Activated CD8-positive, alpha-beta T cell treated with anti-CD3 and anti-CD28 coated beads, Interleukin-2, amount 10 ng/mL, durations not matched to agents 7 days and 5 days (primary cell): Measurements from ENCODE around the gene PTPN2. TPM values are rescaled to one million over a fixed set of nuclear protein-coding genes. Genes with fewer than 3 reads are reported as not detected.
"Not testable (repeated sequence)": the region's sequence is repeated elsewhere in the genome, so short reads cannot be mapped to it uniquely, and the experiment has no call there.

Experiments used
- ATAC-seq: fragments of 150-1000 bp; cut with Tn5 transposase; one replicate; pipeline ENCODE4 v1.10.0; 2021; ENCODE audit warnings: moderate library complexity
- CTCF ChIA-PET: fragments of 350-600 bp; sonication (Branson Sonifier 250); formaldehyde crosslinking; loops from one replicate; lab custom pipeline; 2021; ENCODE audit warnings: antibody characterized with exemption; lab: Charles Lee
- POLR2A ChIA-PET: fragments of 350-600 bp; sonication (Branson Sonifier 250); formaldehyde crosslinking; loops from one replicate; lab custom pipeline; 2021; ENCODE audit warnings: antibody characterized with exemption; lab: Charles Lee
- DNase-seq: peaks from one replicate; pipeline ENCODE4 v3.0.0-alpha.2; 2020
- H3K27ac Mint-ChIP-seq: one replicate; pipeline ENCODE4 v1.8.0; 2021; ENCODE audit warnings: mild to moderate bottlenecking, mixed read lengths
- H3K27me3 Mint-ChIP-seq: one replicate; pipeline ENCODE4 v1.8.0; 2021; ENCODE audit warnings: low read depth, mixed read lengths
- H3K36me3 Mint-ChIP-seq: one replicate; pipeline ENCODE4 v1.8.0; 2021; ENCODE audit warnings: low read depth, mixed read lengths
- H3K4me1 Mint-ChIP-seq: one replicate; pipeline ENCODE4 v1.8.0; 2021; ENCODE audit warnings: low read depth, mixed read lengths
- H3K4me3 Mint-ChIP-seq: one replicate; pipeline ENCODE4 v1.8.0; 2021; ENCODE audit warnings: mild to moderate bottlenecking, mixed read lengths
- H3K9me3 Mint-ChIP-seq: one replicate; pipeline ENCODE4 v1.8.0; 2022; ENCODE audit warnings: mixed read lengths; ENCODE audit not compliant: insufficient read depth
- total RNA-seq, 2 experiments: library from RNA; stranded (reverse); gene quantifications; one replicate each; pipeline ENCODE4 v1.2.3, GENCODE V29; 2021

PTPN2 gene
- total RNA-seq, 2 experiments from 2014 or later = 52.9 to 53.6 TPM

DNA sequence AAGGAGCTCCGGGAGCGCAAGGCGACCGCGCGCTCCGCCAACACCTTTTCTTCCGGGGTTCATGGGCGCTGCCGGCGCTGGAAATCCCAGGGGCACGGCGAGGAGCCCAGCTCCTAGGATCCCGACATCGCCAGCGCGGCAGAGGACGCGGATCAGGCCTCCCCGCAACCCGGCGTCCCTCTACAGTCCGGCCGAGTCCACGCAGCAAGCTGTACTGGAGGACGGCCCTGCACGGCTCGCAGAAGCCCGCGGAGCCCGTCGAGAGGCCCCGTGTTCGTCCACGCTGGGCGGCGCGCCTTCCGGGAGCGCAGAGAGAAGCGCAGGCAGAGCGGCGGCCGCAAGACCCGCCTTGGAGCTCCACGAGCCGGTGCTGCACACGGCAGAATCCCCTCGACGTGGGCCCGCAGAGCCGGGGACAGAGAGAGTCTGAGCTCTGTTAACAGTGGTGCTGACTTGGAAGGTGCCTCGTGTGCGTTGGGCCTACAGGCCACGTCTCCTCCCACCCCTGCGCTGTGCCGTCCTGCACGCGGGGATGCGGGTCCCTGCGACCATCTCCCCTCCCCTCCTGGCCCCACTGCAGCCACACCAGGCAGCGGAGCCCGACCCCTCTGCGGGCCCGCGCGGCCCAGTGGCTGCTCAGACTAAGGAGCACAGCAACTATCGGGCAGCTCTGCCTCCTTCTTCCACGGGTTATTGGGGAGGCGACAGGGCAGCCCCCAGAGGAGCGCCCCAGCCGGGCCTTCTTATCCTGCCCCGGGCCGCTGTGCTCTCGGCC lies 28.1 kb upstream of the PTPN2 start:
- ChIA-PET POLR2A (interaction anchor here (0.6 to 1.5 kb wide), 3 partner anchors 9 to 146 kb away, joined by 3 to 5 read pairs (median 3); no protein-coding TSS in a partner anchor), CTCF (interaction anchor here (1.3 kb wide), 1 partner anchor 21 kb away, joined by 4 read pairs; no protein-coding TSS in a partner anchor)
- peaks cover 10% of the 10 kb centered on the region for H3K4me1 Mint-ChIP-seq
- no peak for ATAC-seq
- no peak overlapping the region for H3K4me3 Mint-ChIP-seq
- peaks cover 8% of the 10 kb centered on the region for H3K27me3 Mint-ChIP-seq
- H3K36me3 Mint-ChIP-seq = peaks cover 2% of the 10 kb centered on the region
- peaks cover 4% of the 10 kb centered on the region for H3K9me3 Mint-ChIP-seq
- H3K27ac Mint-ChIP-seq = no peak overlapping the region
- DNase-seq = no peak

DNA sequence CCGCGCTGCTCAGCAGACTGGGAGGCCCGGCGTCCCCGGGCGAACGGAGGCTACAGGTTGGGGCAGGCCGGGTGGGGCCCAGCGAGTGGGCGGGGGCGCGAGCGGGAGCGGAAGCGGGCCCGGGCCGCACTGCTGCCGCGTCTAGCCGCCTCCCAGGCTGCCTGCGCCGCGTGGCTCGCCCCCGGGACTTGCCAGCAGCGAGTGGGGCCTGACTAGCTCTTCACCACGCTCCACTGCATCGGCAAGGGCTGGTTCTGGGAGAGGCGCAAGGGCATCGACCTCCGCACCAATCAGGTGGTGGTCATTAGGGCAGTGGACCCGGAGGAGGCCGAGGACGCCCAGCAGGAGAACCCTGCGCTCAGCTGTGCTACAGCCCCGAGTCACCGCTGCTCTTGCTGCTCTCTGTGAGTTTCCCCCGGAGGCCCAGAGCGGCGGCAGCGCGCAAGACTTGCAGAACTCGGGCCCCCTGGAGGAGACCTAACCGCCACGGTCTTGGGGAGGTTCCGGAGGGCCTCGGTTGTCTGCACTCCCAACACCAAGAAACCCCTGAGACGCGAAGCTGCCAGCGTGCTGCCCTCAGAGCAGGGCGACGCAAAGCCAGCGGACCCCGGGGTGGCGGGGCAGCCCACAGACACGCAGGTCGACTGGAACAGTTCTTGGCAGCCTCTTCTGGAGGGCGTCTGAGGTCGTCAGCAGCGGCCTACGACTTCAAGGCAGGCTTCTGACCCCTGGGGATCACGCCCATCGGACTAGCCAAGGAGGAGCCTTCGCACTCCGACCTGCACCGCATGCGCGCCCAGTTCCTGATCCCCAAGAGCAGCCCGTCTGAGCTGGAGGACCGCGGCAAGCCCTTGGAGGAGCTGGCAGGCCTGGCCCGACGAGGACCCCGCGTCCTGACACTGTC lies 27.2 kb upstream of the PTPN2 start:
- ChIA-PET POLR2A (interaction anchor here (0.6 to 1.0 kb wide), 2 partner anchors 135 to 145 kb away, joined by 3 read pairs; no protein-coding TSS in a partner anchor), CTCF (interaction anchor here (0.6 to 1.3 kb wide), 2 partner anchors 20 to 80 kb away, joined by 3 to 4 read pairs; no protein-coding TSS in a partner anchor)
- Mint-ChIP-seq H3K4me1 (peaks cover 10% of the 10 kb centered on the region), H3K4me3 (peak overlapping the region; percentile 45), H3K9me3 (peaks cover 4% of the 10 kb centered on the region), H3K27ac (peak overlapping the region; percentile 30), H3K27me3 (peaks cover 8% of the 10 kb centered on the region), H3K36me3 (peaks cover 2% of the 10 kb centered on the region)
- ATAC-seq (peak; percentile 96), DNase-seq (peak; percentile 62)

DNA sequence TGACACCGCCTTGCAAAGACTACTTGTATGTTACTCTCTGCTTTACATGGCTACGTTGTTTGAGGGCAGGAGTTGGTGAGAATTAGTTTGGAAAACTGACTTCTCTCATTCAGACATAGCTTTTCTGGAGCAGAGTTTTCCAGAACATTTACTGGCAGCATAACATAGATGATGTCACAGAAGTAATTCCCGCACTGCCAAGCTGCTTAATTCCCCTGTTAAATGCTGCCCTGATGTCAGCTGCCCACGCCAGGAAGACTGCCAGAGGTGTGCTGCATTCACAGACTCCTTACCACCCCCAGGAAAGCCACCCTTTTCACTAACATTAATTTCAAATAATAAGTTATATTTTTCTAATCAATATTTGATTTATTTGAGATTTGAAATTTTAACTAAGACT lies 24.7 kb upstream of the PTPN2 start:
- POLR2A ChIA-PET = no interaction called here

DNA sequence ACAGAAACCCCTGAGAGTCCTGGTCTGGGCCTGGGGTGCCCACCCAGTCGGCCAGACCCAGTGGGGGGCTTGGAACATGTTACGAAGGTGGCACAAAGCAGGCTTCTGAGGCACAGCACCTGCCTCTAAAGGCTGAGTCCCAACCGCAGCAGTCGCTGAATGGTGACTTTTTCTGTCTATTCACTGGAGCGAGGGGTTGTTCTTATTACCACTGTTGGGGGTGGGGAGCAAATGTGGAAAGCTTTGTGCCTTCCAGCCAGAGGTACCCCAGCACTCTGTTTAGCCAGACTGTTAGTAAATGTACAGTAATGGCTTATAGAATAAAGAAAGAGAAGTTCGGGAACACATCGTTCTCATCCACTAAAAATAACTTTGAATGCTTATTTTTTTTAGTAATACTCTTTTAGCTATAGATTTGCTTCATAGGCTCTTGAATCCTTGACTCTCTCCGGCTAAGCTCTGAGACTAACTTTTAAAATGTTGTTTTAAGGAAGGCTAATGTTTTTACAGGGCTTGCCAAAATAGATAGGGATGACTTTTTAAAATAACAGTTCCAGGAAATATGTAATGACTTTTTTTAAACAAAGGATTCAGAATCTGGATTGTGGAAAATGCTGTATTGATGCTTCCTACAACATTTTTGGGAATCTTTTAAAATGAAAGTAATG lies 23.4 kb upstream of the PTPN2 start:
- no peak for ATAC-seq
- peaks cover 15% of the 10 kb centered on the region for H3K4me1 Mint-ChIP-seq
- CTCF ChIA-PET = interaction anchor here (1.4 to 1.7 kb wide), 2 partner anchors 14 to 27 kb away, joined by 3 to 5 read pairs; no protein-coding TSS in a partner anchor
- POLR2A ChIA-PET = interaction anchor here (0.5 kb wide), 1 partner anchor 820 kb away, joined by 4 read pairs; no protein-coding TSS in a partner anchor
- no peak overlapping the region for H3K27ac Mint-ChIP-seq
- H3K4me3 Mint-ChIP-seq = no peak overlapping the region
- H3K27me3 Mint-ChIP-seq = peaks cover 5% of the 10 kb centered on the region
- DNase-seq = no peak
- no peaks in the 10 kb centered on the region for H3K9me3 Mint-ChIP-seq
- H3K36me3 Mint-ChIP-seq = no peaks in the 10 kb centered on the region

More for the DNA sequence above, 24.7 kb upstream of the PTPN2 start:
- Mint-ChIP-seq H3K27me3 (peaks cover 8% of the 10 kb centered on the region), H3K36me3 (peaks cover 2% of the 10 kb centered on the region), H3K9me3 (peaks cover 4% of the 10 kb centered on the region), H3K4me3 (no peak overlapping the region), H3K27ac (no peak overlapping the region), H3K4me1 (peaks cover 16% of the 10 kb centered on the region)
- CTCF ChIA-PET = interaction anchor here (1.7 kb wide), 1 partner anchor 16 kb away, joined by 5 read pairs; no protein-coding TSS in a partner anchor
- no peak for DNase-seq
- no peak for ATAC-seq

DNA sequence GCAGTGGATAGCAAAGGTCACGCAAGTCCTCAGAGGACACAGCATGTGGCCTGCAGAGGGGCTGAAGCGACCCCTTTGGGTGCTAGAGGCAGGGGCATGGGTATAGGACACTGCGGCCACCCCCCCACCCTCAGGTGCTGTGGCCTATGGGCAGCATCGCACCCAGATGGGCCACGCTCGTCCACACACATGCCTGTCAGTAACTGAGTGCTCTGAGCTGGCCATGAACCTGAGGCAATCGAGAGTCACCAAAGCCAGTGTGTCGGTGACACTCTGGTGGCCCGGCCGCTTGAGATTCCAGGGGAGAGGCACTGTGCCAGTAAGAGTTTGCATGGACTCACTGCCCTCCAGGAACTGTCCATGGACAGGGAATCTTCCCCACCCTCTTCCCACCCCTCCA lies 22.7 kb upstream of the PTPN2 start:
- peaks cover 9% of the 10 kb centered on the region for H3K27me3 Mint-ChIP-seq
- ATAC-seq = no peak
- peaks cover 15% of the 10 kb centered on the region for H3K4me1 Mint-ChIP-seq
- H3K36me3 Mint-ChIP-seq = no peaks in the 10 kb centered on the region
- CTCF ChIA-PET = no interaction called here
- H3K4me3 Mint-ChIP-seq = no peak overlapping the region
- DNase-seq = no peak
- no peak overlapping the region for H3K27ac Mint-ChIP-seq
- no peaks in the 10 kb centered on the region for H3K9me3 Mint-ChIP-seq
- POLR2A ChIA-PET = interaction anchor here (0.5 kb wide), 1 partner anchor 821 kb away, joined by 4 read pairs; no protein-coding TSS in a partner anchor

DNA sequence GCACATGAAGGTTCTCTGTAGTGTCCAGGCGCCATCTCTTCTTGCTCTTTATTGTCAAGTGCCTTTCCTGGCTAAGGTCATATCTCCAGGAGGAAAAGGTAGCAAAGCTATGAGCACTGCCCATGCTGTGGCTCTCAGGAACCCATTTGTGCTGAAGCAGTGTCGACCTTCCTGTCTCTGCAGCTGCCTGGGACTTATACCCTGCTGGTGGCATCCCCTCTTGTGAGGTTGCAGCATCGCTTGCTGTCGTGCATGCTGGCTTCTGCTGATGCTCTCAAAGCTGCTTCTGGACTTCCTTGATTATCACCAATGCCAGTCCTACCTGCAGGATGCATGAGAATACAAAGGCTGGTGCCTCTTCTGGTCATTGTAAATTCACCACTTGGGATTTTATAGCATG lies 22.1 kb upstream of the PTPN2 start:
- Mint-ChIP-seq H3K9me3 (no peaks in the 10 kb centered on the region), H3K4me3 (no peak overlapping the region), H3K27me3 (peaks cover 11% of the 10 kb centered on the region), H3K4me1 (peaks cover 12% of the 10 kb centered on the region), H3K36me3 (no peaks in the 10 kb centered on the region), H3K27ac (no peak overlapping the region)
- CTCF ChIA-PET = interaction anchor here (1.0 kb wide), 1 partner anchor 12 kb away, joined by 5 read pairs; no protein-coding TSS in a partner anchor
- ATAC-seq (no peak), DNase-seq (no peak)
- POLR2A ChIA-PET = no interaction called here

DNA sequence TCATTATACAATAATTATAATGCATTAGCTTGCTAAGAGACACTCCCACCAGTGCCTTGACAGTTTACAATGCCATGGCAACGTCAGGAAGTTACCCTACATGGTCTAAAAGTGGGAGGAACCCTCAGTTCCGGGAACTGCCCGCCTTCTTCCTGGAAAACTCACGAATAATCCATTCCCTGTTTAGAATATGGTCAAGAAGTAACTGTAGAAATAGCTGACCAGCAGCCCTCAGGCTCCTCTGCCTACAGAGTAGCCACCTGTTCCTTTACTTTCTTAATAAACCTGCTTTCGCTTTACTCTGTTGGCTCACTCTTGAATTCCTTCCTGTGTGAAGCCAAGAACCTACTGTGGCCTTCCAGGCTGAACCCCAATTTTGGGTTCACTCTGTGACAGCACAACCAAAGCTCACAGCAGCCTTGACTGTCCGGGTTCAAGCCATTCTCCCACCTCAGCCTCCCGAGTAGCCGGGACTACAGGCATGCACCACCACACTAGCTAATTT lies 20.0 kb upstream of the PTPN2 start:
- peak; percentile 76 for ATAC-seq
- H3K27ac Mint-ChIP-seq = peak overlapping the region; percentile 84
- ChIA-PET POLR2A (no interaction called here), CTCF (interaction anchor here (0.7 to 2.4 kb wide), 10 partner anchors 10 to 177 kb away, joined by 3 to 15 read pairs (median 4); no protein-coding TSS in a partner anchor)
- H3K9me3 Mint-ChIP-seq = no peaks in the 10 kb centered on the region
- H3K36me3 Mint-ChIP-seq = no peaks in the 10 kb centered on the region
- peak; percentile 84 for DNase-seq
- H3K27me3 Mint-ChIP-seq = peaks cover 14% of the 10 kb centered on the region
- peaks cover 8% of the 10 kb centered on the region for H3K4me1 Mint-ChIP-seq
- peak overlapping the region; percentile 59 for H3K4me3 Mint-ChIP-seq

DNA sequence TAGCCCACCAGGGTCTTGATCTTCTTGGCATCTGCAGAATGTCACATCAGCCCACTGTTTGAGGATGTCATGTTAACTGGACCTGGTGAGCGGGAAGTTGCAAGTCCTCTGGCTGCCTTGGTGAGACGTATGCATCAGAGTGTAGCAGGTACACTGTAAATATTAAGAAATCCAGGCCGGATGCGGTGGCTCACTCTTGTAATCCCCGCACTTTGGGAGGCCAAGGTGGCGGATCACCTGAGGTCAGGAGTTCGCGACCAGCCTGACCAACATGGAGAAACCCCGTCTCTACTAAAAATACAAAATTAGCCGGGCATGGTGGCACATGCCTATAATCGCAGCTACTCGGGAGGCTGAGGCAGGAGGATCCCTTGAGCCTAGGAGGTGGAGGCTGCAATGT lies 17.2 kb upstream of the PTPN2 start:
- ATAC-seq, POLR2A ChIA-PET, H3K4me1 Mint-ChIP-seq, DNase-seq, H3K36me3 Mint-ChIP-seq, H3K4me3 Mint-ChIP-seq, H3K27ac Mint-ChIP-seq, H3K9me3 Mint-ChIP-seq, CTCF ChIA-PET: not testable (repeated sequence)
- H3K27me3 Mint-ChIP-seq = peaks cover 25% of the 10 kb centered on the region

DNA sequence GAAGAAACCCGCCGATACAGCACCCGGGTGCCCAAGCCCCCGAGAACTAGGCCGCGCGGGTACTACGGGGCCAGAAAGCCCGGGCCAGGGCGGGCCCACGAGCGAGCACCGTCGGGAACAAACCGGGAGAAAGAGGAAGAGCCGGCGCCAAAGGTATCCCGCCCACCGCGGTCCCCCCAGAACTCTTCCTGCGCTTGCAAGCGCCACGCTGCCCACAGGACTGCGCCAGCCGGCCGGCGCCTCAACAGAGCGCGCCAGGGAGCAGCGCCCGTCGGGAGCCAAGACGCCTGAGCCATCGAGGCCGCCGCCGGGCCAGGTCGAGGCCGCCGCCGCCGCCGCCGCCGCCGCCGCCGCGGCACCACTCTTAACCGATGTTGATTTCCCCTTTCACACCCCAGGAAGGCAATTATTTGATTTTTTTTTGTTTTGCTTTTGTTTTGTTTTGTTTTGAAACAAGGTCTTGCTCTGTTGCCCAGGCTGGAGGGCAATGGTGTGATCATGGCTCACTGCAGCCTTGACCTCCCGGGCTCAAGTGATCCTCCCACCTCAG lies 12.8 kb upstream of the PTPN2 start:
- H3K36me3 Mint-ChIP-seq, DNase-seq, H3K27ac Mint-ChIP-seq, H3K9me3 Mint-ChIP-seq, CTCF ChIA-PET, H3K4me1 Mint-ChIP-seq: not testable (repeated sequence)
- POLR2A ChIA-PET = interaction anchor here (1.5 kb wide), 1 partner anchor 13 kb away, joined by 4 read pairs; the partner anchor contains the start of gene PTPN2
- Mint-ChIP-seq H3K27me3 (peaks cover 32% of the 10 kb centered on the region), H3K4me3 (peak overlapping the region; percentile 33)
- peak; percentile 50 for ATAC-seq

DNA sequence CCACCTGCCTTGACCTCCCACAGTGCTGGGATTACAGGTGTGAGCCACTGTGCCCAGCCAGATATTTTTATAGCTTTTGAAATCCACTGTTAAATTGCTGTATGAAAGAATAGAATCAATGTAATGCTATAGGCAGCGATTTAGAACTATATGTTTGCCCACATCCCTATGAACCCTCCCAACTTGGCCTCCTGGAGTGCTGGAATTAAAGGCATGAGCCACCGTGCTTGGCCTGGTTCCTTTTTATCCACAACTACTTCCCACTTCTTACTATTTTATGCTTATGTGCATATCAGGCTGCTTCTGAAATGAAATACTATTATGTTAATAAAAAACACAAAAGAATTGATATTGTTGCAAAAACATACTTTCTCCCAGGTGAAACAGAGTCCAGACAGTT lies 11.6 kb upstream of the PTPN2 start:
- peaks cover under 1% of the 10 kb centered on the region for H3K9me3 Mint-ChIP-seq
- no peak for ATAC-seq
- H3K27ac Mint-ChIP-seq = no peak overlapping the region
- H3K27me3 Mint-ChIP-seq = peaks cover 29% of the 10 kb centered on the region
- peaks cover under 1% of the 10 kb centered on the region for H3K36me3 Mint-ChIP-seq
- CTCF ChIA-PET = interaction anchor here (1.2 to 4.3 kb wide), 5 partner anchors 9 to 150 kb away, joined by 5 to 33 read pairs (median 18); partner anchors contain the start of gene PTPN2
- POLR2A ChIA-PET = interaction anchor here (1.4 kb wide), 1 partner anchor 12 kb away, joined by 4 read pairs; the partner anchor contains the start of gene PTPN2
- peaks cover 6% of the 10 kb centered on the region for H3K4me1 Mint-ChIP-seq
- no peak overlapping the region for H3K4me3 Mint-ChIP-seq
- DNase-seq = no peak
